Endodermal cell (in vitro differentiated cells): ENCODE data around the gene PCSK6. TPM values are rescaled to one million over a fixed set of nuclear protein-coding genes. Genes with fewer than 3 reads are reported as not detected.
"Not testable (repeated sequence)": the region's sequence is repeated elsewhere in the genome, so short reads cannot be mapped to it uniquely, and the experiment has no call there.

Experiments used
- DNase-seq: peaks from one replicate; pipeline ENCODE4 v3.0.0-alpha.2; 2017
- H3K27ac ChIP-seq: 2 replicates; pipeline ENCODE4 v1.5.1; 2013; ENCODE audit warnings: mild to moderate bottlenecking, low read depth, low read length, moderate library complexity
- H3K27me3 ChIP-seq: 2 replicates; pipeline ENCODE4 v1.6.1; 2013; ENCODE audit warnings: mild to moderate bottlenecking, low read length, moderate library complexity; ENCODE audit not compliant: insufficient read depth, control insufficient read depth, poor library complexity, severe bottlenecking
- H3K36me3 ChIP-seq: 2 replicates; pipeline ENCODE4 v1.7.0; 2013; ENCODE audit warnings: mild to moderate bottlenecking, low read length, moderate library complexity; ENCODE audit not compliant: control insufficient read depth, insufficient read depth
- H3K4me1 ChIP-seq: one replicate; pipeline ENCODE4 v1.7.0; 2013; ENCODE audit warnings: low read length; ENCODE audit not compliant: control insufficient read depth, insufficient read depth
- H3K4me3 ChIP-seq: 2 replicates; pipeline ENCODE4 v1.5.1; 2013; ENCODE audit warnings: mild to moderate bottlenecking, low read length, moderate library complexity
- H3K9ac ChIP-seq: 2 replicates; pipeline ENCODE4 v1.6.1; 2013; ENCODE audit warnings: mild to moderate bottlenecking, low read length, moderate library complexity; ENCODE audit not compliant: poor library complexity, severe bottlenecking; ENCODE audit errors: extremely low read depth
- H3K9me3 ChIP-seq: 2 replicates; pipeline ENCODE4 v1.6.1; 2013; ENCODE audit warnings: mild to moderate bottlenecking, low read length, moderate library complexity; ENCODE audit not compliant: control insufficient read depth
- H3K27ac Mint-ChIP-seq: 2 replicates; pipeline ENCODE4 v1.8.0; 2020; ENCODE audit warnings: mixed read lengths
- H3K27me3 Mint-ChIP-seq: 2 replicates; pipeline ENCODE4 v1.8.0; 2021; ENCODE audit warnings: mild to moderate bottlenecking, mixed read lengths; ENCODE audit not compliant: insufficient read depth
- H3K36me3 Mint-ChIP-seq: 2 replicates; pipeline ENCODE4 v1.8.0; 2020; ENCODE audit warnings: low read depth, mixed read lengths
- H3K4me1 Mint-ChIP-seq: 2 replicates; pipeline ENCODE4 v1.8.0; 2020; ENCODE audit warnings: mixed read lengths
- H3K4me3 Mint-ChIP-seq: 2 replicates; pipeline ENCODE4 v1.8.0; 2020; ENCODE audit warnings: mild to moderate bottlenecking, moderate library complexity, mixed read lengths
- H3K9me3 Mint-ChIP-seq: 2 replicates; pipeline ENCODE4 v1.8.0; 2020; ENCODE audit warnings: mild to moderate bottlenecking, mixed read lengths
- CTCF ChIP-seq: fragments of 200-600 bp; sonication (generic); conservative IDR thresholded peaks from 2 replicates; pipeline ENCODE4 v1.5.0; 2021; ENCODE audit warnings: antibody characterized with exemption, mild to moderate bottlenecking
- WGBS, 2 experiments: methylation state at CpG; one replicate each; pipeline versions ENCODE4 v1.1.5 to v1.1.7; 2013; ENCODE audit warnings: missing lambda C conversion rate in 2 of 2, mixed read lengths in 1 of 2; ENCODE audit not compliant: insufficient coverage in 1 of 2, insufficient read length in 1 of 2; 5-methylcytosine and 5-hydroxymethylcytosine counted together
- total RNA-seq, 2 donors: library from RNA; stranded (reverse); fragmentation: NEBNext Ultra II Directional in 1 of 2; extraction: Animal tissue kit (Norgen Biotek cat#: 25700) in 1 of 2; gene quantifications; 2 replicates in 1 of 2; 3 replicates in 1 of 2; pipeline ENCODE4 v1.2.1, GENCODE V29; 2021

Gene PCSK6
- total RNA-seq, 2 donors from 2014 or later, result 6.6 to 9.8 TPM

DNA sequence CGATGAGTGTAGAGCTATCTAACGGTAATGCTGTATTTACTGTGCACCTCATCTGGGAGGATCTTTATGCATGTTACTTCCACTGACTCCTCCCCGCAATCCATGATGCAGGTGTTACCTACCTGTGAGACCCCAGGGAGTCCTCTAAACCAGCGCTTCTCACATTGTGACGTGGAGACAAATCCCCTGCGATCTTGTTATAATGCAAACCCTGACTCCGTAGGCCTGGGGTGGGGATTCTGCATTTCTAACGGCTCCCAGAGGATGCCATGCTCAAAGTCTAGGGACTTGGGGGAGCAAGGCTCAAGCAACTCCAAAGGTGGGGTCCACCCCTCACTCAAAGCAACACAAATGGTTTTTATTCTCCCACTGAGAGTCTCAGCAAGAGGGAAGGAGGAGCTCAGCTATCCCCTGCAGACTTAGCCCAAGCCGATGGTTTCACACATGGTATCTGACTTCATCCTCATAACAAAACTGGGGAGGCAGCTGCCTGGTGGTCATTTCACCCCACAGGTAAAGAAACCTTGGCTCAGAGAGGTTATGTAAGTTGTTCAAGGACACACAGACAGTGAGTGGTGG is 63.6 kb downstream of the PCSK6 start:
- no peaks in the 10 kb centered on the region for H3K9me3 ChIP-seq
- peak; percentile 83 for DNase-seq

DNA sequence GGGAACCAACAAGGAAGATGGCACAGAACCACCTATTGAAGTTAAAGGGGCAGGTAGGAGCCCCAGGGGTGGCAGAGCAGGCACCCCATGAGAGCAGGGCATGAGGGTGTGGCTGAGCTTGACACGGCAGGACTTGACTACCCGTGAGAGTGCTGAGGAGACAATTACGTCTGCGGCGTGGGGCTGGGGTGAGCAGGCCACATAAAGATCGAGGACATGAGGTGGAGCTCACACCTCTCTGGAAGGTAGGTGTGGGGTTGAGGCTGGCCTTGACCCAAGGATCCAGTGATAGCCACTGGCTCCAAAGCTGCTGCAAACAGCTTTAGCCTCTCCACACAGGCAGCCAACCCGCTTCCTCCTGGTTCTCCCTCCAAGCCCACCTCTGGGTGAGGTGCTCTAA is 64.5 kb downstream of the PCSK6 start:
- H3K4me1 ChIP-seq, result no peaks in the 10 kb centered on the region
- DNase-seq, result no peak

More for the DNA sequence above, 63.6 kb downstream of the PCSK6 start:
- Mint-ChIP-seq H3K4me1 (peaks cover 6% of the 10 kb centered on the region), H3K27ac (no peak overlapping the region), H3K27me3 (peaks cover 25% of the 10 kb centered on the region), H3K4me3 (no peak overlapping the region), H3K36me3 (no peaks in the 10 kb centered on the region), H3K9me3 (no peaks in the 10 kb centered on the region)
- no peak overlapping the region for H3K27ac ChIP-seq
- no peaks in the 10 kb centered on the region for H3K4me1 ChIP-seq
- H3K36me3 ChIP-seq, result no peaks in the 10 kb centered on the region
- H3K27me3 ChIP-seq, result no peaks in the 10 kb centered on the region
- no peak overlapping the region for H3K9ac ChIP-seq
- 68 to 75% methylated on average over 7 to 9 of the region's 9 CpGs for WGBS, 2 experiments
- TF ChIP-seq CTCF, result no peak
- H3K4me3 ChIP-seq, result no peak overlapping the region

DNA sequence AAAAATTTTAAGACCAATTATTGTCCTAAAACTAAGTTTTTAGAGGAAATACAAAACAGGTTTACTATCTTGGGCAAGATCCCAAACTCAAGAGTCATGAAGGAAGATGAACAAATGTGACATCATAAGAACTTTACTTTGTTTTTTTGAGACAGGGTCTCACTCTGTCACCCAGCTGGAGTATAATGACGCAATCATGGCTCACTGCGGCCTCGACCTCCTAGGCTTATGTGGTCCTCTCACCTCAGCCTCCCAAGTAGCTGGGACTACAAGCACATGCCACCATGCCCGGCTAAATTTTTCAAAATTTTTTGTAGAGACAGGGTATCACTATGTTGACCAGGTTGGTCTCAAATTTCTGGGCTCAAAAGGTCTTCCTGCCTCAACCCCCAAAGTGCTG is 69.3 kb downstream of the PCSK6 start:
- H3K4me3 ChIP-seq, result no peak overlapping the region
- Mint-ChIP-seq H3K9me3 (peaks cover 9% of the 10 kb centered on the region), H3K27ac (no peak overlapping the region), H3K4me3 (no peak overlapping the region), H3K36me3 (peaks cover 6% of the 10 kb centered on the region), H3K4me1 (no peaks in the 10 kb centered on the region), H3K27me3 (peaks cover 8% of the 10 kb centered on the region)
- H3K4me1 ChIP-seq, result no peaks in the 10 kb centered on the region
- no peak for TF ChIP-seq CTCF
- H3K27ac ChIP-seq, result no peak overlapping the region
- H3K9ac ChIP-seq, result no peak overlapping the region
- H3K9me3 ChIP-seq, result no peaks in the 10 kb centered on the region
- DNase-seq, result no peak
- no peaks in the 10 kb centered on the region for H3K27me3 ChIP-seq
- H3K36me3 ChIP-seq, result no peaks in the 10 kb centered on the region
- WGBS, 2 experiments, result 95 to 100% methylated on average over 2 to 4 of the region's 4 CpGs

More for the DNA sequence above, 64.5 kb downstream of the PCSK6 start:
- Histone ChIP-seq H3K36me3 (no peaks in the 10 kb centered on the region), H3K27me3 (no peaks in the 10 kb centered on the region), H3K27ac (no peak overlapping the region), H3K4me3 (no peak overlapping the region), H3K9ac (no peak overlapping the region), H3K9me3 (no peaks in the 10 kb centered on the region)
- TF ChIP-seq CTCF, result no peak
- Mint-ChIP-seq H3K27ac (no peak overlapping the region), H3K4me1 (peaks cover 6% of the 10 kb centered on the region), H3K27me3 (peaks cover 25% of the 10 kb centered on the region), H3K4me3 (no peak overlapping the region), H3K36me3 (no peaks in the 10 kb centered on the region), H3K9me3 (no peaks in the 10 kb centered on the region)
- 93 to 94% methylated on average over 7 of the region's 7 CpGs for WGBS, 2 experiments

DNA sequence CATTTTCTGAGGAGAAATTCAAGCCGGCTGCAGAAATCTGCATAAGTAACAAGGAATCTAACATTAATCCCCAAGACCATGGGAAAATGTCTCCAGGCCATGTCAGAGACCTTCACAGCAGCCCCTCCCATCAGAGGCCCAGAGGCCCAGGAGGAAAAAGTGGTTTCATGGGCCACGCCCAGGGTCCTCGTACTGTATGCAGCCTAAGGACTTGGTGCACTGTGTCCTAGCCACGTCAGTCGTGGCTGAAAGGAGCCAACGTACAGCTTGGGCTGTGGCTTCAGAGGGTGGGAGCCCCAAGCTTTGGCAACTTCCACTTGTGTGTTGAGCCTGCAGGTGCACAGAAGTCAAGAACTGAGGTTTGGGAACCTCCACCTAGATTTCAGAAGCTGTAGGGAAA is 73.0 kb downstream of the PCSK6 start:
- H3K27me3 Mint-ChIP-seq, H3K4me1 ChIP-seq, H3K36me3 Mint-ChIP-seq, H3K4me3 ChIP-seq, H3K9ac ChIP-seq, H3K27me3 ChIP-seq, H3K27ac ChIP-seq, H3K4me1 Mint-ChIP-seq, H3K36me3 ChIP-seq, H3K4me3 Mint-ChIP-seq, H3K9me3 Mint-ChIP-seq, DNase-seq, H3K27ac Mint-ChIP-seq, H3K9me3 ChIP-seq: not testable (repeated sequence)
- 80 to 91% methylated on average over 6 of the region's 6 CpGs for WGBS, 2 experiments
